CD14-positive monocyte (primary cell): Measurements from ENCODE around the gene FER1L5. TPM values are rescaled to one million over a fixed set of nuclear protein-coding genes. Genes with fewer than 3 reads are reported as not detected.

Experiments
- DNase-seq, 3 donors: peaks; one replicate each; pipeline ENCODE4 v3.0.0-alpha.2; 2011 to 2022
- H2AFZ ChIP-seq: 2 replicates; pipeline ENCODE4 v1.6.0; 2012; ENCODE audit warnings: mild to moderate bottlenecking, low read depth, low read length, inconsistent platforms; ENCODE audit not compliant: insufficient read depth, poor library complexity, severe bottlenecking
- H3K27ac ChIP-seq, 2 donors: 1 replicate in 1 of 2; 2 replicates in 1 of 2; pipeline ENCODE4 v1.5.1; 2012 to 2013; ENCODE audit warnings: low read length in 2 of 2, control low read depth in 1 of 2, inconsistent platforms in 1 of 2, low read depth in 1 of 2, mild to moderate bottlenecking in 1 of 2
- H3K27me3 ChIP-seq, 2 donors: one replicate each; pipeline versions ENCODE4 v1.6.0 to v1.6.1; 2011 to 2013; ENCODE audit warnings: low read length in 2 of 2; ENCODE audit not compliant: control insufficient read depth in 2 of 2, insufficient read depth in 2 of 2
- H3K36me3 ChIP-seq, 2 donors: replicated peaks in 1 of 2; 1 replicate in 1 of 2; 2 replicates in 1 of 2; pipeline versions ENCODE4 v1.5.1 to v1.6.1; 2012 to 2013; ENCODE audit warnings: low read length in 2 of 2, control low read depth in 1 of 2, inconsistent platforms in 1 of 2, mild to moderate bottlenecking in 1 of 2; ENCODE audit not compliant: insufficient read depth in 2 of 2, control insufficient read depth in 1 of 2
- H3K4me1 ChIP-seq, 2 donors: 1 replicate in 1 of 2; 2 replicates in 1 of 2; pipeline versions ENCODE4 v1.5.1 to v1.6.1; 2012 to 2013; ENCODE audit warnings: low read length in 2 of 2, control low read depth in 1 of 2, inconsistent platforms in 1 of 2, mild to moderate bottlenecking in 1 of 2, moderate library complexity in 1 of 2; ENCODE audit not compliant: insufficient read depth in 2 of 2, control insufficient read depth in 1 of 2
- H3K4me2 ChIP-seq: replicated peaks from 2 replicates; pipeline ENCODE3; 2012; ENCODE audit warnings: low read length, moderate library complexity, mild to moderate bottlenecking; ENCODE audit not compliant: poor library complexity, severe bottlenecking; ENCODE audit errors: extremely low read depth
- H3K4me3 ChIP-seq, 3 experiments: fragments of 200-600 bp in 1 of 3; sonication (generic) in 1 of 3; replicated peaks in 1 of 3; 1 replicate in 2 of 3; 2 replicates in 1 of 3; pipeline ENCODE4 v1.5.1; 2011 to 2013; ENCODE audit warnings: low read length in 3 of 3, mild to moderate bottlenecking in 3 of 3, control low read depth in 2 of 3, low read depth in 2 of 3, inconsistent platforms in 1 of 3, moderate library complexity in 1 of 3
- H3K79me2 ChIP-seq: 2 replicates; pipeline ENCODE4 v1.6.0; 2012; ENCODE audit warnings: mild to moderate bottlenecking, control low read depth, inconsistent platforms, low read length, moderate library complexity; ENCODE audit not compliant: insufficient read depth
- H3K9ac ChIP-seq: 2 replicates; pipeline ENCODE4 v1.6.0; 2017; ENCODE audit warnings: low read length, mild to moderate bottlenecking; ENCODE audit not compliant: insufficient read depth, poor library complexity, severe bottlenecking
- H3K9me3 ChIP-seq, 2 donors: replicated peaks in 1 of 2; 1 replicate in 1 of 2; 2 replicates in 1 of 2; pipeline versions ENCODE4 v1.5.1 to v1.6.1; 2012 to 2013; ENCODE audit warnings: low read length in 2 of 2, control low read depth in 1 of 2; ENCODE audit not compliant: control insufficient read depth in 1 of 2, insufficient read depth in 1 of 2
- H4K20me1 ChIP-seq: 2 replicates; pipeline ENCODE4 v1.6.0; 2012; ENCODE audit warnings: mild to moderate bottlenecking, low read length, control low read depth, moderate library complexity; ENCODE audit not compliant: insufficient read depth
- H3K27ac Mint-ChIP-seq, 7 donors: one replicate each; pipeline ENCODE4 v1.8.0; 2020; ENCODE audit warnings: mild to moderate bottlenecking in 7 of 7, mixed read lengths in 7 of 7, moderate library complexity in 6 of 7, inconsistent platforms in 2 of 7
- H3K27me3 Mint-ChIP-seq, 3 donors: one replicate each; pipeline ENCODE4 v1.8.0; 2021 to 2022; ENCODE audit warnings: low read depth in 3 of 3, mild to moderate bottlenecking in 3 of 3, mixed read lengths in 3 of 3, moderate library complexity in 3 of 3, inconsistent platforms in 1 of 3
- H3K36me3 Mint-ChIP-seq, 2 donors: one replicate each; pipeline ENCODE4 v1.8.0; 2020; ENCODE audit warnings: mixed read lengths in 2 of 2, inconsistent platforms in 1 of 2, mild to moderate bottlenecking in 1 of 2
- H3K4me1 Mint-ChIP-seq: one replicate; pipeline ENCODE4 v1.8.0; 2020; ENCODE audit warnings: mild to moderate bottlenecking, mixed read lengths
- H3K4me3 Mint-ChIP-seq, 2 donors: one replicate each; pipeline ENCODE4 v1.8.0; 2020; ENCODE audit warnings: mild to moderate bottlenecking in 2 of 2, mixed read lengths in 2 of 2, moderate library complexity in 1 of 2
- H3K9me3 Mint-ChIP-seq, 7 donors: one replicate each; pipeline ENCODE4 v1.8.0; 2020 to 2022; ENCODE audit warnings: mixed read lengths in 7 of 7, mild to moderate bottlenecking in 6 of 7, moderate library complexity in 6 of 7, inconsistent platforms in 2 of 7
- intact Hi-C, 2 donors: fragments of 100-400 bp; cut with micrococcal nuclease; formaldehyde crosslinking; loops; one replicate each; pipeline versions ENCODE4 v1.15.0 to v1.15.1; 2023
- polyA plus RNA-seq, 3 donors: library from polyadenylated mRNA; depleted of rRNA in 1 of 3; unstranded in 2 of 3; stranded (reverse) in 1 of 3; fragments of 300-500 nt in 2 of 3; fragments of >200 nt in 1 of 3; fragmentation: Illumina TruSeq in 2 of 3; gene quantifications; 1 replicate in 2 of 3; 2 replicates in 1 of 3; pipeline ENCODE4 v1.2.3, GENCODE V29; 2012 to 2021
- TF ChIP-seq, protein P1 (sequence below): fragments of 200-600 bp; IDR thresholded peaks from one replicate; pipeline ENCODE4 v1.8.0; 2022; ENCODE audit warnings: antibody characterized with exemption, mild to moderate bottlenecking

The FER1L5 gene
- polyA plus RNA-seq, 3 donors = not detected

DNA sequence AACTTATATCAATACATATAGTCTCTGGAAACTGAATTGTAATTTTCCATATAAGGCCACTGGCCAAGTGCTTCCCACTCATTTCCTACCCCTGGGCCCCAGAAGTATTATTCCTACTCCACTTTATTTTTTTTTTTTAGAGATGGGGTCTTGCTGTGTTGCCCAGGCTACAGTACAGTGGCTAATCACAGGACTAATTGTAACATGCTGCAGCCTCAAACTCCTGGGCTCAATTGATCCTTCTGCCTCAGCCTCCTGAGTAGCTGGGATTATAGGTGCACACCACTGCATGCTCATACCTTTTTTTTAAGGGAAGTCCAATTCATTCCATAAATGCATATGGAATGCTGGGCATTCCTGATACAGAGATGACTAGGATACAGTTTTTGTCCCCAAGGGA, 111.8 kb downstream of the FER1L5 start:
- Histone ChIP-seq H3K9me3 (no peaks in the 10 kb centered on the region), H3K4me3 (no peak overlapping the region), H3K4me2 (no peak overlapping the region), H3K79me2 (no peaks in the 10 kb centered on the region), H3K27me3 (no peaks in the 10 kb centered on the region), H3K9ac (no peak overlapping the region), H4K20me1 (no peaks in the 10 kb centered on the region), H3K36me3 (no peaks in the 10 kb centered on the region), H3K4me1 (no peaks in the 10 kb centered on the region), H3K27ac (no peak overlapping the region), H2AFZ (no peak overlapping the region)
- Mint-ChIP-seq H3K27me3 (peaks cover 2 to 6% (median 4%) of the 10 kb centered on the region in 3 donors), H3K4me1 (no peaks in the 10 kb centered on the region), H3K27ac (no peak overlapping the region), H3K9me3 (no peaks in the 10 kb centered on the region), H3K4me3 (no peak overlapping the region), H3K36me3 (no peaks in the 10 kb centered on the region)
- intact Hi-C loops = no loop called here
- no peak for DNase-seq
- TF ChIP-seq, protein P1, sequence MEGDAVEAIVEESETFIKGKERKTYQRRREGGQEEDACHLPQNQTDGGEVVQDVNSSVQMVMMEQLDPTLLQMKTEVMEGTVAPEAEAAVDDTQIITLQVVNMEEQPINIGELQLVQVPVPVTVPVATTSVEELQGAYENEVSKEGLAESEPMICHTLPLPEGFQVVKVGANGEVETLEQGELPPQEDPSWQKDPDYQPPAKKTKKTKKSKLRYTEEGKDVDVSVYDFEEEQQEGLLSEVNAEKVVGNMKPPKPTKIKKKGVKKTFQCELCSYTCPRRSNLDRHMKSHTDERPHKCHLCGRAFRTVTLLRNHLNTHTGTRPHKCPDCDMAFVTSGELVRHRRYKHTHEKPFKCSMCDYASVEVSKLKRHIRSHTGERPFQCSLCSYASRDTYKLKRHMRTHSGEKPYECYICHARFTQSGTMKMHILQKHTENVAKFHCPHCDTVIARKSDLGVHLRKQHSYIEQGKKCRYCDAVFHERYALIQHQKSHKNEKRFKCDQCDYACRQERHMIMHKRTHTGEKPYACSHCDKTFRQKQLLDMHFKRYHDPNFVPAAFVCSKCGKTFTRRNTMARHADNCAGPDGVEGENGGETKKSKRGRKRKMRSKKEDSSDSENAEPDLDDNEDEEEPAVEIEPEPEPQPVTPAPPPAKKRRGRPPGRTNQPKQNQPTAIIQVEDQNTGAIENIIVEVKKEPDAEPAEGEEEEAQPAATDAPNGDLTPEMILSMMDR = no peak

Other genes with a start within 250 kb of the FER1L5 start
- not detected for gene NEURL3, start 137.4 kb upstream of the FER1L5 start, polyA plus RNA-seq
- gene ARID5A, start 106.0 kb upstream of the FER1L5 start, polyA plus RNA-seq = 10 to 100 TPM; 27.8 to 38.8 (median 37.7) TPM
- 10 to 100 TPM in 1 of 3 donors, 1 to 10 TPM in 2; 2.5 to 25.3 (median 7.2) TPM for gene KANSL3, start 4.5 kb upstream of the FER1L5 start, polyA plus RNA-seq
- gene LMAN2L, start 97.3 kb downstream of the FER1L5 start, polyA plus RNA-seq = 10 to 100 TPM in 2 of 3 donors, 1 to 10 TPM in 1; 7.9 to 22.4 (median 16.6) TPM
- 1 to 10 TPM; 2.3 to 8.3 (median 2.6) TPM for gene CNNM4, start 118.1 kb downstream of the FER1L5 start, polyA plus RNA-seq
- gene CNNM3, start 173.5 kb downstream of the FER1L5 start, polyA plus RNA-seq = 10 to 100 TPM in 1 of 3 donors, 1 to 10 TPM in 2; 1.2 to 12.0 (median 4.9) TPM
- gene ANKRD23, start 201.3 kb downstream of the FER1L5 start, polyA plus RNA-seq = 1 to 10 TPM in 1 of 3 donors, not detected in 2; 1.4 TPM
- gene ANKRD39, start 215.3 kb downstream of the FER1L5 start, polyA plus RNA-seq = 1 to 10 TPM; 6.2 to 9.7 (median 9.0) TPM
- gene SEMA4C, start 227.3 kb downstream of the FER1L5 start, polyA plus RNA-seq = 1 to 10 TPM in 1 of 3 donors, under 1 TPM in 2; 0.08 to 5.7 (median 0.21) TPM